ENCODE measurements around the gene GCSAM.

GRCh38 chr3:112096176-112096575 is 36.9 kb downstream of the GCSAM start:
- TF ChIP-seq CTCF (IDR thresholded peaks at IDR 0.05) (no peak), POLR2A (IDR thresholded peaks at IDR 0.05) (no peak)

Measured in ovary (tissue), 3 donors.